WTC11 (cell line): ENCODE results near the gene CHID1.

Experiments
- ATF3 ChIP-seq: sonication (generic); formaldehyde crosslinking; conservative IDR thresholded peaks from 2 replicates; pipeline ENCODE4 v1.8.1; 2022; ENCODE audit warnings: mild to moderate bottlenecking, missing genetic modification reagents
- CTCF ChIP-seq: fragments of 200-600 bp; IDR thresholded peaks from 2 replicates; pipeline ENCODE4 v1.8.0; 2022; ENCODE audit warnings: antibody characterized with exemption
- E2F4 ChIP-seq: sonication (generic); formaldehyde crosslinking; IDR thresholded peaks from 2 replicates; pipeline ENCODE4 v1.8.1; 2022; ENCODE audit warnings: low read depth, mild to moderate bottlenecking, moderate library complexity, missing genetic modification reagents, borderline replicate concordance

GRCh38 chr11:942823-943222, 32.2 kb upstream of the CHID1 start:
- TF ChIP-seq ATF3 (CRISPR knock-in tag) (no peak), CTCF (no peak), E2F4 (CRISPR knock-in tag) (no peak)
